Muscle of leg (tissue), 11 donors: ENCODE results near the gene LONRF2. TPM values are rescaled to one million over a fixed set of nuclear protein-coding genes. Genes with fewer than 3 reads are reported as not detected.

Experiments used
- DNase-seq: peaks from one replicate; pipeline ENCODE4 v3.0.0; 2013
- H3K27ac ChIP-seq: one replicate; pipeline ENCODE4 v1.5.1; 2013; ENCODE audit warnings: mild to moderate bottlenecking, low read length, control low read depth
- H3K27me3 ChIP-seq: one replicate; pipeline ENCODE4 v1.6.1; 2013; ENCODE audit warnings: low read length; ENCODE audit not compliant: control insufficient read depth, insufficient read depth
- H3K36me3 ChIP-seq: one replicate; pipeline ENCODE4 v1.6.1; 2013; ENCODE audit warnings: low read length; ENCODE audit not compliant: control insufficient read depth, insufficient read depth
- H3K4me1 ChIP-seq: one replicate; pipeline ENCODE4 v1.6.1; 2013; ENCODE audit warnings: low read length; ENCODE audit not compliant: control insufficient read depth, insufficient read depth
- H3K4me3 ChIP-seq: one replicate; pipeline ENCODE4 v1.5.1; 2013; ENCODE audit warnings: low read length, control low read depth
- H3K9me3 ChIP-seq: replicated peaks from 2 replicates; pipeline ENCODE4 v1.6.1; 2013; ENCODE audit warnings: low read depth, low read length; ENCODE audit not compliant: control insufficient read depth
- WGBS: methylation state at CpG from one replicate; pipeline ENCODE4 v1.1.5; 2013; ENCODE audit warnings: missing lambda C conversion rate; ENCODE audit not compliant: insufficient coverage; 5-methylcytosine and 5-hydroxymethylcytosine counted together
- polyA plus RNA-seq, 8 donors: library from polyadenylated mRNA; unstranded; fragments of 120-200 nt; gene quantifications; one replicate each; pipeline versions ENCODE4 v1.2.1 to v1.2.3, GENCODE V29; 2013; ENCODE audit warnings: inconsistent platforms in 1 of 8, low replicate concordance in 1 of 8; ENCODE audit not compliant: insufficient read length in 8 of 8, insufficient read depth in 1 of 8
- total RNA-seq: library from RNA; stranded (reverse); fragments of 120-200 nt; gene quantifications from one replicate; pipeline ENCODE4 v1.2.4, GENCODE V29; 2013

The LONRF2 gene
- total and polyA plus RNA-seq, 9 donors, result 0.22 to 1.5 (median 0.63) TPM

DNA sequence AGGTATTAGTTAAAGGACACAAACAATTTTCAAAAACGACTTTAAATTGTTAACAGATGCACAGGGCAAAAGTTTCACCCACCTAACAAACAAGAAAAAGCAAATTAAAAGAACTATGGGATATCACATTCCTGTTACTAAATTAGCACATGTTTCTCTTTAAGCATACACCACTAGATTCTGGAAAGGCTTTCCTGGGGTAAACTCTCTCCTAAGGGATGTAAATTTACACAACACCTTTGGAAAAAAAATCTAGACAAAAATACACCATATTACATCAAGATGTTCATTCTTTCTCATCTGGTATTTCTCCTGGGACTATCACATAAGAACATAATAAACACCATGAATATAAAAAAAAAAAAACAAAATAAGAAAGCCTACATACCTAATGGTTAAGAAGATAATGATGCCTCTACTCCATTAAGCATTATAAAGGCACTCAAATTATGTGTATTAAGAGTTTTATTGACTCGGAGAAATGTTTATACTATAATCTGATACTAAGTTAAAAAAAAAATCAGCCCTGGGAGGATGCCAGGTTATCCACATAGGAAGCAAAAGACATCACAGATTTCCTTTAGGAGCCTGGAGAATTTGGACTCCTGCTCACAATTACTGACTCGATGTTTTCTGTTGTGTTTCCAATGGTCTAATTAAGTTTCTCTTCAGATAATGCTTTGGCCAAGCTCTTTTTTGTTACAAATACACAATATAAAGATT lies 97.2 kb downstream of the LONRF2 start:
- no peaks in the 10 kb centered on the region for H3K36me3 ChIP-seq
- no CpG with 5 or more reads among the region's 3 CpGs for WGBS
- peak; percentile 49 for DNase-seq
- H3K4me1 ChIP-seq, result no peaks in the 10 kb centered on the region
- no peak overlapping the region for H3K27ac ChIP-seq
- H3K27me3 ChIP-seq, result no peaks in the 10 kb centered on the region
- no peaks in the 10 kb centered on the region for H3K9me3 ChIP-seq
- no peak overlapping the region for H3K4me3 ChIP-seq

- no peak for DNase-seq
- 96% methylated on average over 6 of the region's 6 CpGs for WGBS
- H3K4me1 ChIP-seq, result no peaks in the 10 kb centered on the region
- no peaks in the 10 kb centered on the region for H3K36me3 ChIP-seq
- no peak overlapping the region for H3K4me3 ChIP-seq
- no peak overlapping the region for H3K27ac ChIP-seq
- no peaks in the 10 kb centered on the region for H3K9me3 ChIP-seq
- no peaks in the 10 kb centered on the region for H3K27me3 ChIP-seq
These were observed 98.8 kb downstream of the LONRF2 start for GRCh38 chr2:100223502-100223901.

Other genes with a start within 250 kb of the LONRF2 start
- 7.2 TPM for gene AFF3, start 179.9 kb downstream of the LONRF2 start, total RNA-seq
- gene AFF3, start 179.9 kb downstream of the LONRF2 start, polyA plus RNA-seq, result 1 to 10 TPM; 2.4 to 6.4 (median 3.6) TPM
- 14.0 TPM for gene CHST10, start 95.2 kb upstream of the LONRF2 start, total RNA-seq
- gene CHST10, start 95.2 kb upstream of the LONRF2 start, polyA plus RNA-seq, result 10 to 100 TPM; 10.6 to 16.4 (median 12.9) TPM
- gene NMS, start 148.0 kb upstream of the LONRF2 start, total RNA-seq, result not detected
- gene NMS, start 148.0 kb upstream of the LONRF2 start, polyA plus RNA-seq, result not detected
- gene PDCL3, start 240.5 kb upstream of the LONRF2 start, total RNA-seq, result 17.8 TPM
- gene PDCL3, start 240.5 kb upstream of the LONRF2 start, polyA plus RNA-seq, result 10 to 100 TPM; 32.5 to 49.3 (median 38.8) TPM